ENCODE results near the gene RFC5. TPM values are rescaled to one million over a fixed set of nuclear protein-coding genes. Genes with fewer than 3 reads are reported as not detected.

The RFC5 gene
- total and polyA plus RNA-seq, 2 of the 13 experiments (the other 11 are each of a cell fraction or from before 2014, with no cell fraction given) = 16.8 to 51.4 TPM

- H3K27me3 ChIP-seq (ENCODE audit: control insufficient read depth in 1 of 2, insufficient read depth in 2 of 2, low read length in 2 of 2) = no peaks in the 10 kb centered on the region
- H3K79me2 ChIP-seq (ENCODE audit: insufficient read depth, low read length) = no peaks in the 10 kb centered on the region
- FAIRE-seq = no peak
- TF ChIP-seq GABPB1 (CRISPR knock-in tag; IDR thresholded peaks at IDR 0.05) (no peak), MZF1 (CRISPR knock-in tag; IDR thresholded peaks at IDR 0.05; ENCODE audit: borderline replicate concordance) (no peak), KAT7 (CRISPR knock-in tag; IDR thresholded peaks at IDR 0.05; ENCODE audit: borderline replicate concordance) (no peak), FIP1L1 (IDR thresholded peaks at IDR 0.05; ENCODE audit: borderline replicate concordance, insufficient read depth, low read depth, low read length) (no peak), THYN1 (CRISPR knock-in tag; IDR thresholded peaks at IDR 0.05; ENCODE audit: borderline replicate concordance, low read depth) (no peak), IRF1 (CRISPR knock-in tag; IDR thresholded peaks at IDR 0.05; ENCODE audit: low read depth) (no peak), GMEB2 (CRISPR knock-in tag; IDR thresholded peaks at IDR 0.05; ENCODE audit: low read depth) (no peak), NCOA2 (CRISPR knock-in tag; IDR thresholded peaks at IDR 0.05) (no peak), ZNF816 (CRISPR knock-in tag; IDR thresholded peaks at IDR 0.05; ENCODE audit: borderline replicate concordance) (no peak)
- H3K27ac ChIP-seq (ENCODE audit: extremely low read length, insufficient read depth, low read length) = no peak overlapping the region
- ChIA-PET CTCF (ENCODE audit: low intra/inter-chr PET ratio, low total read pairs) (no interaction called here), POLR2A (no interaction called here)
- H3K4me1 ChIP-seq (ENCODE audit: insufficient read depth, low read length) = no peaks in the 10 kb centered on the region
- WGBS (ENCODE audit: low lambda C conversion rate) = 55% methylated on average over 3 of the region's 3 CpGs
- in situ Hi-C loops (cut with HindIII; ENCODE audit: extremely low pct_ligation_motif_present, low pct_unique_long_range_greater_than_20kb) (no loop called here), intact Hi-C loops (cut with micrococcal nuclease; ENCODE audit: unreplicated experiment) (no loop called here)
- BruUV-seq (replicated peaks) = no TSS peak
- no peak overlapping the region for H3K4me3 ChIP-seq (replicated peaks in 1 of 3; ENCODE audit: insufficient read depth in 1 of 3, low read depth in 2 of 3, low read length in 3 of 3)
- H2AFZ ChIP-seq (ENCODE audit: low read length) = no peak overlapping the region
- no peaks in the 10 kb centered on the region for H3K9me3 ChIP-seq (ENCODE audit: low read length)
- no peaks in the 10 kb centered on the region for H3K36me3 ChIP-seq (replicated peaks in 1 of 2; ENCODE audit: control insufficient read depth in 1 of 2, insufficient read depth in 2 of 2, low read length in 2 of 2)
- H4K20me1 ChIP-seq (ENCODE audit: insufficient read depth, low read length) = no peaks in the 10 kb centered on the region
- no peak for DNase-seq (ENCODE audit: low spot score)
- no peak overlapping the region for H3K9ac ChIP-seq (ENCODE audit: insufficient read depth, low read depth, low read length)
- ATAC-seq = no peak
- H3K4me2 ChIP-seq (ENCODE audit: low read depth, low read length) = no peak overlapping the region
These were observed 21.7 kb upstream of the RFC5 start for GRCh38 chr12:117994551-117995438.
